Activated CD4-positive, alpha-beta memory T cell treated with anti-CD3 and anti-CD28 coated beads for 36 hours (primary cell): Measurements from ENCODE around the gene CCDC92B. TPM values are rescaled to one million over a fixed set of nuclear protein-coding genes. Genes with fewer than 3 reads are reported as not detected.
A peak's percentile ranks its signal among the peaks of the same experiment; 100 is the strongest.

ENCODE experiments used
- CTCF ChIA-PET: fragments of 350-600 bp; sonication (Branson Sonifier 250); formaldehyde crosslinking; loops from one replicate; lab custom pipeline; 2021; ENCODE audit warnings: antibody characterized with exemption, inconsistent platforms; lab: Charles Lee
- POLR2A ChIA-PET: fragments of 350-600 bp; sonication (Branson Sonifier 250); formaldehyde crosslinking; loops from one replicate; lab custom pipeline; 2021; ENCODE audit warnings: antibody characterized with exemption; lab: Charles Lee
- DNase-seq: peaks from one replicate; pipeline ENCODE4 v3.0.0-alpha.2; 2020
- H3K27ac Mint-ChIP-seq: one replicate; pipeline ENCODE4 v1.8.0; 2021; ENCODE audit warnings: mixed read lengths
- H3K27me3 Mint-ChIP-seq: one replicate; pipeline ENCODE4 v1.8.0; 2021; ENCODE audit warnings: mixed read lengths
- H3K36me3 Mint-ChIP-seq: one replicate; pipeline ENCODE4 v1.8.0; 2021; ENCODE audit warnings: mixed read lengths
- H3K4me1 Mint-ChIP-seq: one replicate; pipeline ENCODE4 v1.8.0; 2021; ENCODE audit warnings: low read depth, mixed read lengths
- H3K4me3 Mint-ChIP-seq: one replicate; pipeline ENCODE4 v1.8.0; 2021; ENCODE audit warnings: mild to moderate bottlenecking, mixed read lengths
- H3K9me3 Mint-ChIP-seq: one replicate; pipeline ENCODE4 v1.8.0; 2021; ENCODE audit warnings: mixed read lengths
- intact Hi-C: fragments of 100-400 bp; cut with micrococcal nuclease; formaldehyde crosslinking; loops from one replicate; pipeline ENCODE4 v1.15.1; 2023
- total RNA-seq, 2 experiments: library from RNA; stranded (reverse); gene quantifications; one replicate each; pipeline ENCODE4 v1.2.3, GENCODE V29; 2021

CCDC92B gene
- total RNA-seq, 2 experiments from 2014 or later, result 0.10 TPM; not detected in 1

- peak; percentile 34 for DNase-seq
- H3K4me3 Mint-ChIP-seq, result peak overlapping the region; percentile 64
Observed at GRCh38 chr17:2776589-2777241, 27.3 kb upstream of the CCDC92B start.

GRCh38 chr17:2775206-2775605 is 25.8 kb upstream of the CCDC92B start:
- no peaks in the 10 kb centered on the region for H3K36me3 Mint-ChIP-seq
- no peak for DNase-seq
- ChIA-PET POLR2A (no interaction called here), CTCF (interaction anchor here (1.2 kb wide), 1 partner anchor 73 kb away, joined by 3 read pairs; no protein-coding TSS in a partner anchor)
- H3K4me1 Mint-ChIP-seq, result peaks cover 4% of the 10 kb centered on the region
- H3K9me3 Mint-ChIP-seq, result no peaks in the 10 kb centered on the region
- H3K4me3 Mint-ChIP-seq, result no peak overlapping the region
- H3K27ac Mint-ChIP-seq, result no peak overlapping the region
- intact Hi-C loops, result no loop called here
- peaks cover 40% of the 10 kb centered on the region for H3K27me3 Mint-ChIP-seq

More at GRCh38 chr17:2776589-2777241, 27.3 kb upstream of the CCDC92B start:
- Mint-ChIP-seq H3K27me3 (peaks cover 39% of the 10 kb centered on the region), H3K9me3 (no peaks in the 10 kb centered on the region), H3K4me1 (peaks cover 4% of the 10 kb centered on the region), H3K36me3 (no peaks in the 10 kb centered on the region), H3K27ac (no peak overlapping the region)
- CTCF ChIA-PET, result interaction anchor here (1.2 kb wide), 1 partner anchor 10 kb away, joined by 3 read pairs; no protein-coding TSS in a partner anchor
- intact Hi-C loops, result no loop called here
- POLR2A ChIA-PET, result no interaction called here

- no peak for DNase-seq
- ChIA-PET POLR2A (no interaction called here), CTCF (interaction anchor here (0.9 kb wide), 1 partner anchor 16 kb away, joined by 3 read pairs; no protein-coding TSS in a partner anchor)
- no peak overlapping the region for H3K27ac Mint-ChIP-seq
- no peaks in the 10 kb centered on the region for H3K36me3 Mint-ChIP-seq
- H3K4me3 Mint-ChIP-seq, result no peak overlapping the region
- no peaks in the 10 kb centered on the region for H3K9me3 Mint-ChIP-seq
- peaks cover 23% of the 10 kb centered on the region for H3K27me3 Mint-ChIP-seq
- intact Hi-C loops, result no loop called here
- H3K4me1 Mint-ChIP-seq, result no peaks in the 10 kb centered on the region
Observed at GRCh38 chr17:2770129-2770528, 20.7 kb upstream of the CCDC92B start.

GRCh38 chr17:2758870-2759269 is 9.4 kb upstream of the CCDC92B start:
- no peak for DNase-seq
- ChIA-PET CTCF (no interaction called here), POLR2A (no interaction called here)
- Mint-ChIP-seq H3K4me1 (peaks cover 3% of the 10 kb centered on the region), H3K36me3 (no peaks in the 10 kb centered on the region), H3K27ac (no peak overlapping the region), H3K9me3 (no peaks in the 10 kb centered on the region), H3K27me3 (peaks cover 46% of the 10 kb centered on the region), H3K4me3 (no peak overlapping the region)
- intact Hi-C loops, result no loop called here

- POLR2A ChIA-PET, result no interaction called here
Observed at GRCh38 chr17:2755891-2756724, 6.7 kb upstream of the CCDC92B start.

GRCh38 chr17:2751491-2751890 is 2.0 kb upstream of the CCDC92B start:
- H3K4me3 Mint-ChIP-seq, result no peak overlapping the region
- H3K9me3 Mint-ChIP-seq, result no peaks in the 10 kb centered on the region
- peaks cover 3% of the 10 kb centered on the region for H3K4me1 Mint-ChIP-seq
- intact Hi-C loops, result no loop called here
- H3K36me3 Mint-ChIP-seq, result no peaks in the 10 kb centered on the region
- DNase-seq, result no peak
- POLR2A ChIA-PET, result no interaction called here
- H3K27me3 Mint-ChIP-seq, result peaks cover 33% of the 10 kb centered on the region
- no peak overlapping the region for H3K27ac Mint-ChIP-seq
- CTCF ChIA-PET, result no interaction called here

More at GRCh38 chr17:2755891-2756724, 6.7 kb upstream of the CCDC92B start:
- H3K4me3 Mint-ChIP-seq, result peak overlapping the region; percentile 35
- intact Hi-C loops, result no loop called here
- H3K36me3 Mint-ChIP-seq, result no peaks in the 10 kb centered on the region
- no peak for DNase-seq
- H3K27ac Mint-ChIP-seq, result no peak overlapping the region
- H3K27me3 Mint-ChIP-seq, result peaks cover 40% of the 10 kb centered on the region
- peaks cover 3% of the 10 kb centered on the region for H3K4me1 Mint-ChIP-seq
- CTCF ChIA-PET, result interaction anchor here (1.4 kb wide), 1 partner anchor 30 kb away, joined by 6 read pairs; no protein-coding TSS in a partner anchor
- H3K9me3 Mint-ChIP-seq, result no peaks in the 10 kb centered on the region

GRCh38 chr17:2750721-2751120 is 1.3 kb upstream of the CCDC92B start:
- no peak for DNase-seq
- Mint-ChIP-seq H3K4me1 (peaks cover 1% of the 10 kb centered on the region), H3K36me3 (no peaks in the 10 kb centered on the region), H3K27me3 (peaks cover 29% of the 10 kb centered on the region), H3K9me3 (no peaks in the 10 kb centered on the region), H3K27ac (no peak overlapping the region), H3K4me3 (no peak overlapping the region)
- ChIA-PET CTCF (interaction anchor here (0.5 kb wide), 1 partner anchor 919 kb away, joined by 3 read pairs; no protein-coding TSS in a partner anchor), POLR2A (no interaction called here)
- intact Hi-C loops, result no loop called here

GRCh38 chr17:2749784-2750181 is 331 bp upstream of the CCDC92B start:
- intact Hi-C loops, result no loop called here
- CTCF ChIA-PET, result no interaction called here
- peak; percentile 80 for DNase-seq
- POLR2A ChIA-PET, result no interaction called here
- Mint-ChIP-seq H3K36me3 (no peaks in the 10 kb centered on the region), H3K9me3 (no peaks in the 10 kb centered on the region), H3K4me3 (no peak overlapping the region), H3K27me3 (peaks cover 32% of the 10 kb centered on the region), H3K27ac (no peak overlapping the region), H3K4me1 (peaks cover 1% of the 10 kb centered on the region)

- Mint-ChIP-seq H3K36me3 (no peaks in the 10 kb centered on the region), H3K4me1 (no peaks in the 10 kb centered on the region), H3K27ac (no peak overlapping the region), H3K4me3 (no peak overlapping the region), H3K9me3 (no peaks in the 10 kb centered on the region), H3K27me3 (peaks cover 38% of the 10 kb centered on the region)
- POLR2A ChIA-PET, result no interaction called here
- DNase-seq, result no peak
- intact Hi-C loops, result no loop called here
- CTCF ChIA-PET, result interaction anchor here (0.9 kb wide), 1 partner anchor 102 kb away, joined by 3 read pairs; no protein-coding TSS in a partner anchor
Observed at GRCh38 chr17:2745317-2746037, 4.0 kb downstream of the CCDC92B start.

GRCh38 chr17:2737693-2738092 is 11.8 kb downstream of the CCDC92B start:
- DNase-seq, result no peak
- Mint-ChIP-seq H3K27me3 (peaks cover 10% of the 10 kb centered on the region), H3K4me1 (no peaks in the 10 kb centered on the region), H3K27ac (no peak overlapping the region), H3K36me3 (no peaks in the 10 kb centered on the region), H3K4me3 (no peak overlapping the region), H3K9me3 (no peaks in the 10 kb centered on the region)
- POLR2A ChIA-PET, result no interaction called here
- CTCF ChIA-PET, result no interaction called here
- intact Hi-C loops, result no loop called here

GRCh38 chr17:2736956-2737355 is 12.5 kb downstream of the CCDC92B start:
- CTCF ChIA-PET, result interaction anchor here (0.6 to 1.1 kb wide), 2 partner anchors 49 to 674 kb away, joined by 3 read pairs; no protein-coding TSS in a partner anchor
- intact Hi-C loops, result no loop called here
- Mint-ChIP-seq H3K4me1 (no peaks in the 10 kb centered on the region), H3K9me3 (no peaks in the 10 kb centered on the region), H3K36me3 (no peaks in the 10 kb centered on the region), H3K27ac (no peak overlapping the region), H3K27me3 (peaks cover 5% of the 10 kb centered on the region), H3K4me3 (no peak overlapping the region)
- no peak for DNase-seq
- POLR2A ChIA-PET, result no interaction called here

- Mint-ChIP-seq H3K36me3 (no peaks in the 10 kb centered on the region), H3K9me3 (no peaks in the 10 kb centered on the region), H3K27ac (no peak overlapping the region), H3K4me1 (no peaks in the 10 kb centered on the region), H3K27me3 (peaks cover 7% of the 10 kb centered on the region), H3K4me3 (no peak overlapping the region)
- CTCF ChIA-PET, result interaction anchor here (1.1 kb wide), 1 partner anchor 50 kb away, joined by 3 read pairs; no protein-coding TSS in a partner anchor
- POLR2A ChIA-PET, result no interaction called here
- no peak for DNase-seq
- intact Hi-C loops, result no loop called here
Observed at GRCh38 chr17:2735896-2736295, 13.6 kb downstream of the CCDC92B start.
